Uterus (tissue), 2 donors: ENCODE measurements around the gene PNN.
"Not testable (repeated sequence)": the region's sequence is repeated elsewhere in the genome, so short reads cannot be mapped to it uniquely, and the experiment has no call there.

Experiments
- POLR2A ChIP-seq, 2 donors: fragments of 450-650 bp; IDR thresholded peaks; one replicate each; pipeline ENCODE4 v1.6.1; 2016; ENCODE audit warnings: antibody characterized with exemption in 2 of 2, mild to moderate bottlenecking in 1 of 2, moderate library complexity in 1 of 2
- TF ChIP-seq, protein P1 (sequence below), 4 experiments: fragments of 200-600 bp in 2 of 4; fragments of 450-650 bp in 2 of 4; sonication (generic) in 2 of 4; IDR thresholded peaks; one replicate each; pipeline ENCODE4 v1.5.1; 2016 to 2019; ENCODE audit warnings: antibody characterized with exemption in 4 of 4, mild to moderate bottlenecking in 2 of 4, moderate library complexity in 1 of 4

DNA sequence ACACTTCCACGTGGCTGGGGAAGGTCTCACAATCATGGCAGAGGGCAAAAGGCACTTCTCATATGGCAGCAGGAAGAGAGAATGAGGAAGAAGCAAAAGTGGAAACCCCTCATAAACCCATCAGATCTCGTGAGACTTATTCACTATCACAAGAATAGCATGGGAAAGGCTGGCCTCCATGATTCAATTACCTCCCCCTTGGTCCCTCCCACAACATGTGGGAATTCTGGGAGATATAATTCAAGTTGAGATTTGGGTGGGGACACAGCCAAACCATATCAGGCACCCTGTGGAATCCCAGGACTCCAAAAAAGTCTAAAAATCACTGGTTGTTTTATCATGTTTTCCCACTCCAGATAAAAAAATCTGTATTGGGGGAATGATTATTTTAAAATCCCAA is 31.8 kb upstream of the PNN start:
- TF ChIP-seq, protein P1, sequence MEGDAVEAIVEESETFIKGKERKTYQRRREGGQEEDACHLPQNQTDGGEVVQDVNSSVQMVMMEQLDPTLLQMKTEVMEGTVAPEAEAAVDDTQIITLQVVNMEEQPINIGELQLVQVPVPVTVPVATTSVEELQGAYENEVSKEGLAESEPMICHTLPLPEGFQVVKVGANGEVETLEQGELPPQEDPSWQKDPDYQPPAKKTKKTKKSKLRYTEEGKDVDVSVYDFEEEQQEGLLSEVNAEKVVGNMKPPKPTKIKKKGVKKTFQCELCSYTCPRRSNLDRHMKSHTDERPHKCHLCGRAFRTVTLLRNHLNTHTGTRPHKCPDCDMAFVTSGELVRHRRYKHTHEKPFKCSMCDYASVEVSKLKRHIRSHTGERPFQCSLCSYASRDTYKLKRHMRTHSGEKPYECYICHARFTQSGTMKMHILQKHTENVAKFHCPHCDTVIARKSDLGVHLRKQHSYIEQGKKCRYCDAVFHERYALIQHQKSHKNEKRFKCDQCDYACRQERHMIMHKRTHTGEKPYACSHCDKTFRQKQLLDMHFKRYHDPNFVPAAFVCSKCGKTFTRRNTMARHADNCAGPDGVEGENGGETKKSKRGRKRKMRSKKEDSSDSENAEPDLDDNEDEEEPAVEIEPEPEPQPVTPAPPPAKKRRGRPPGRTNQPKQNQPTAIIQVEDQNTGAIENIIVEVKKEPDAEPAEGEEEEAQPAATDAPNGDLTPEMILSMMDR (IDR thresholded peaks at IDR 0.05), result not testable (repeated sequence)
- not testable (repeated sequence) for TF ChIP-seq POLR2A (IDR thresholded peaks at IDR 0.05)
